NCI-H2107 treated with DMSO at 0.1 percent for 48 hours (cell line): ENCODE data around the gene NTRK2.

Experiments used
- DNase-seq: peaks from one replicate; lab custom pipeline; 2025; ENCODE audit not compliant: unreplicated experiment; lab: John Stamatoyannopoulos, UW

NTRK2 gene

GRCh38 chr9:84778570-84778969 is 109.0 kb downstream of the NTRK2 start:
- DNase-seq, result no peak

GRCh38 chr9:84779883-84780282 is 110.4 kb downstream of the NTRK2 start:
- no peak for DNase-seq

GRCh38 chr9:84780385-84780784 is 110.9 kb downstream of the NTRK2 start:
- DNase-seq, result no peak

GRCh38 chr9:84781458-84781857 is 111.9 kb downstream of the NTRK2 start:
- DNase-seq, result no peak

- DNase-seq, result no peak
These were observed 112.7 kb downstream of the NTRK2 start for GRCh38 chr9:84781931-84782866.

GRCh38 chr9:84785792-84786547 is 116.4 kb downstream of the NTRK2 start:
- DNase-seq, result no peak

- DNase-seq, result no peak
These were observed 119.4 kb downstream of the NTRK2 start for GRCh38 chr9:84788803-84789462.

GRCh38 chr9:84789463-84789830 is 119.9 kb downstream of the NTRK2 start:
- DNase-seq, result no peak

GRCh38 chr9:84791643-84792042 is 122.1 kb downstream of the NTRK2 start:
- DNase-seq, result no peak

GRCh38 chr9:84793251-84793650 is 123.7 kb downstream of the NTRK2 start:
- DNase-seq, result no peak

- no peak for DNase-seq
These were observed 125.6 kb downstream of the NTRK2 start for GRCh38 chr9:84794981-84795637.

- DNase-seq, result no peak
These were observed 126.9 kb downstream of the NTRK2 start for GRCh38 chr9:84796404-84796803.

GRCh38 chr9:84799251-84799650 is 129.7 kb downstream of the NTRK2 start:
- DNase-seq, result no peak

- no peak for DNase-seq
These were observed 135.6 kb downstream of the NTRK2 start for GRCh38 chr9:84804951-84805694.

GRCh38 chr9:84807431-84807830 is 137.9 kb downstream of the NTRK2 start:
- no peak for DNase-seq

GRCh38 chr9:84807870-84808390 is 138.4 kb downstream of the NTRK2 start:
- DNase-seq, result no peak

- no peak for DNase-seq
These were observed 138.9 kb downstream of the NTRK2 start for GRCh38 chr9:84808416-84808815.

GRCh38 chr9:84811072-84811750 is 141.7 kb downstream of the NTRK2 start:
- no peak for DNase-seq

- no peak for DNase-seq
These were observed 142.2 kb downstream of the NTRK2 start for GRCh38 chr9:84811751-84812074.

- no peak for DNase-seq
These were observed 142.8 kb downstream of the NTRK2 start for GRCh38 chr9:84812355-84812754.
